ENCODE measurements around the gene MAD1L1.
"Not testable (repeated sequence)": the region's sequence is repeated elsewhere in the genome, so short reads cannot be mapped to it uniquely, and the experiment has no call there.

MAD1L1 gene

GRCh38 chr7:1987591-1988532 lies 244.9 kb downstream of the MAD1L1 start:
- no peak for DNase-seq (ENCODE audit: low spot score)

- DNase-seq (ENCODE audit: low spot score) = no peak
These were observed 245.6 kb downstream of the MAD1L1 start for GRCh38 chr7:1987084-1987535.

- no peak for DNase-seq (ENCODE audit: low spot score)
These were observed 246.2 kb downstream of the MAD1L1 start for GRCh38 chr7:1986366-1987083.

GRCh38 chr7:1985936-1986335 lies 246.8 kb downstream of the MAD1L1 start:
- DNase-seq (ENCODE audit: low spot score) = no peak

- no peak for DNase-seq (ENCODE audit: low spot score)
These were observed 247.7 kb downstream of the MAD1L1 start for GRCh38 chr7:1985042-1985441.

DNA sequence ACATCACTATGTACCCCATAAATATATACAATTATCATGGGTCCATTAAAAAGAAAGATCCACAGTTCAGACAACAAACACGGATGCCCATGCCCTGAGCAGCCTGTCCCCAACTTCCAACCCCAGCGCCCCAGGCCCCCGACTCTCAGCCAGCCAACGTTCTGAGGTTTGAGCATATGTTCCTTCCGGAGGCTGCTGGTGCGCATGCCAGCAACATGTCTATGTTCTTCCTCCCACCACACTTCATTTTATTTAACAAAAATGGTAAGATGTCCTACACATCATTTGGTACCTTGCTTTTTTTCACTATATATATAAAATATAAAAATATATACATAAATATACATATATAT lies 250.9 kb downstream of the MAD1L1 start:
- no peak for DNase-seq (ENCODE audit: low spot score)

DNA sequence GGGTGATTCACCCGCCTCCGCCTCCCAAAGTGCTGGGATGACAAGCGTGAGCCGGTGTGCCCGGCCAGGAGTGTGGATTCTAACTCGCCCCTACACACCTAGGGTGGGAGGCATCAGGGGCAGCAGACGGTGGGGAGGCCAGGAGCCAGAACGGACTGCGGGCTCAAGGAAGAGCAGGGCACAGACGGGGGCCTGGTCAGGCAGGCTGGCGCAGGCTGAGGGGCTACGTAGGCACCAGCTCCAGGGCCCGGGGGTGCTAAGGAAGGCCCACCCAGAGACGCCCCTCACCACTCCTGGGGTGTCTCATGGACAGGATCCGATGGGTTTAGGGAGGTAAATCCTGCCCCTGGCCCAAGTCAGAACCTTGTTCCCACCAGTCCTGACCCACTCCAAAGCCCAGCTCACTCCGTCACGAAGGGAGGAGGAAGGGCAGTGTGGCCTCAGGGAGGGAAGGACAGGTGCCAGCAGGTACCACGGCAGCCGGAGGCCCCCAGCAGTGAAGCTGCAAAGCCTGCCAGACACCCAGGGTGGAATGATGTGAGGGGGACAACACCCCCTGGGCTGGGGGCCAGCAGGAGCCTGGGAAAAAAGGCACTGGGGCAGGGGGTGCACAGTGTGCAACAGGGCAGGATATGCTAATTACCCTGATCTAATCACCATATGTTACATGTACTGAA lies 251.4 kb downstream of the MAD1L1 start:
- DNase-seq (ENCODE audit: low spot score) = no peak

DNA sequence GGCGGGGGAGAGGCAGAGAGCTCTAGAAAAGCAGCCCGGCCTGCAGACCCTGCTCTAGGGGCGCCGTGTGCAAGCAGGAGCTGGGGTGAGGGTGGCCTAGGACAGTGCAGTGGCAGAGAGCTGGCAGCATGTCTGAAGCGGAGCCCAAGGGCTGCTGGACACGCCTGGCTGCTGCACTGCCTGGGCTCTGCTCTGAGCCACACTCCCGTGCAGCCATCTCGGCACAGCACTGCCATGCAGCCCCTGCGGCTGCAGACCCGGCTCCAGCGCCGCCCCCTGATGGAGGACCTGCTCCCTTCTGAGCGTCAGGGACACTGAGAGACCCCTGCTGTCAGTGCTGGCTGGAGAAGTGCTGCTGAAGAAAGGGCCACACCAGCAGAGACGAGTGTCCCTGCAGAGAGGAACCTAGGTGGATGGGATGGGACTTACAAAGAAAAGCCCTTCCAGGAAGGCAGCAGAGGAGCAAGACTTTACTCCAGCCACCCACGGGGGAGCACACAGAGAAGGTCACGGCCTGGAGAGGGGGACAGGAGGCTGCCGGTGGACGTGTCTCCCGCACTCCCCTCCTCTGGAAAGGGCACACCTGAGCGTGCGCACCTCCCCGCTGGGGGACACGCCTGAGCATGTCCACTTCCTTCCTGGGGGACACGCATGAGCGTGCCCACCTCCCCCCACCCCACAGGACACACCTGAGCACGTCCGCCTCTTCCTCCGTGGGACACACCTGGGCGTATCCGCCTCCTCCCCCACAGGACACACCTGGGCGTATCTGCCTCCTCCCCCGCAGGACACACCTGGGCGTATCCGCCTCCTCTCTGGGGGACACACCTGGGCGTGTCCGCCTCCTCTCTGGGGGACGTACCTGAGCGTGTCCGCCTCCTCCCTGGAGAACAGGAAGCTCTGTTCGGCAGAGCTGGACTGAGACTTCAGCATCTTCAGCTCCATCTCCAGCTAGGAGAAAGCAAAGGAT lies 252.9 kb downstream of the MAD1L1 start:
- DNase-seq (ENCODE audit: low spot score) = no peak

GRCh38 chr7:1978656-1979590 lies 253.8 kb downstream of the MAD1L1 start:
- DNase-seq (ENCODE audit: low spot score) = no peak

DNA sequence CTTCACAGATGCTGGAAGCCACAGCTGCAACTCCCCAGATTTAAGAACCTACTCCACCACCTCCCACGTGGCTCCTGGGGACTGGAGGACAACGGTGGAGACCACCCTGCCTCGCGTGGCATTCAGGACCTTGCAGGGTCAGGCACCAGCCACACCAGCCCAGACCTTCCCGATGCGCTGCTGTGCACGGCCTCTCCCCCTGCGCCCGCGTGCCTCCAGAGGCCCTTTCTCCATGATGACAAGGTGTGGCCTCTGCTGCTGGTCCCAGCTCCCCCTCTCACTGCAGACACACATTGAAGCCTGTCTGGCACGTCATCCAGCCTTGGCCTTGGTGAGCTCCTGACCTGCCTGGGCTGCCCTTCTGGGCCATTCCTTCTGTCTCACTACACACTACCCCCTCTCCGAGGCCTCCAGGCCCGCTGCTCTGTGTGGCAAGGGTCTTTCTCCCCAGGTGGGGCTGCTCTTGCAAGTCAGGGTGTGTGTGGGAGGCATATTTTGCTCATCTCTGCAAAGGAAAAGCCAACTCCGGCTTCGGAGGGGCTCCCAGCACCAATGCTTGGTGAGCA lies 254.8 kb downstream of the MAD1L1 start:
- no peak for DNase-seq (ENCODE audit: low spot score)

DNA sequence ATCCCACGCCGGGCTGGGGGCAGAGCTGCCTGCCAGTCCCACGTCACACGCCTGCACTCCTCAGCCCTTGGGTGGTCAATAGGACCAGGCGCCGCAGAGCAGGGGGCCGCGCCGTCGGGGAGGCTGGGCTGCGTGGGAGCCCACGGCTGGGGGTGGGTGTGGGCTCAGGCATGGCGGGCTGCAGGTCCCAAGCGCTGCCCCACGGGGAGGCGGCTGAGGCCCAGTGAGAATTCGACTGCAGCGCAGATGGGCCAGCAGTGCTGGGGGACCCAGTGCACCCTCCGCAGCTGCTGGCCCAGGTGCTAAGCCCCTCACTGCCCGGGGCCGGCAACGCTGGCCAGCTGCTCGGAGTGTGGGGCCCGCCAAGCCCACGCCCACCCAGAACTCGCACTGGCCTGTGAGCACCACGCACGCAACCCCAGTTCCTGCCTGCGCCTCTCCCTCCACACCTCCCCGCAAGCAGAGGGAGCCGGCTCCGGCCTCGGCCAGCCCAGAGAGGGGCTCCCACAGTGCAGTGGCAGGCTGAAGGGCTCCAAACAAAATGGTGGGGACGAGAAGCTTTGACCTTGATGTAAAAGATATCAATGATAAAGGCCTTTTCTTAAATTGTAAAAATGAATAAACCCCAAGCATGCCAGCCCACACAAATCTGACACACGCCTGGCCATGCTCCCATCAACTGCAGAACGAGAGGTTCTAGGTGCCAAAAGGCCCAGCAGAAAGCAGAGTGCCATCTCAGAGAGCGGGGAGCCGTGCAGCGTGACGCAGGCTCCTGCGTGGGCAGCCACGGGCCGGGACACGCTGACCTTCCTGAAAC lies 255.5 kb downstream of the MAD1L1 start:
- no peak for DNase-seq (ENCODE audit: low spot score)

DNA sequence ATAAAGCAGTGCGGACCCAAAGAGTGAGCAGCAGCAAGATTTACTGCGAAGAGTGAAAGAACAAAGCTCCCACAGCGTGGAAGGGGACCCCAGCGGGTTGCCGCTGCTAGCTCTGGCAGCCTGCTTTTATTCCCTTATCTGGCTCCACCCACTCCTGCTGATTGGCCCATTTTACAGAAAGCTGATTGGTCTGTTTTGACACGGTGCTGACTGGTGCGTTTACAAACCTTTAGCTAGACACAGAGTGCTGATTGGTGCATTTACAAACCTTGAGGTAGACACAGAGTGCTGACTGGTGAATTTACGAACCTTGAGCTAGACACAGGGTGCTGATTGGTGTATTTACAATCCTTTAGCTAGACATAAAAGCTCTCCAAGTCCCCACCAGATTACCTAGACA lies 256.2 kb downstream of the MAD1L1 start:
- not testable (repeated sequence) for DNase-seq (ENCODE audit: low spot score)

GRCh38 chr7:1975581-1975980 lies 257.2 kb downstream of the MAD1L1 start:
- no peak for DNase-seq (ENCODE audit: low spot score)

- DNase-seq (ENCODE audit: low spot score) = no peak
These were observed 257.6 kb downstream of the MAD1L1 start for GRCh38 chr7:1975179-1975578.

GRCh38 chr7:1974290-1975101 lies 258.2 kb downstream of the MAD1L1 start:
- no peak for DNase-seq (ENCODE audit: low spot score)

DNA sequence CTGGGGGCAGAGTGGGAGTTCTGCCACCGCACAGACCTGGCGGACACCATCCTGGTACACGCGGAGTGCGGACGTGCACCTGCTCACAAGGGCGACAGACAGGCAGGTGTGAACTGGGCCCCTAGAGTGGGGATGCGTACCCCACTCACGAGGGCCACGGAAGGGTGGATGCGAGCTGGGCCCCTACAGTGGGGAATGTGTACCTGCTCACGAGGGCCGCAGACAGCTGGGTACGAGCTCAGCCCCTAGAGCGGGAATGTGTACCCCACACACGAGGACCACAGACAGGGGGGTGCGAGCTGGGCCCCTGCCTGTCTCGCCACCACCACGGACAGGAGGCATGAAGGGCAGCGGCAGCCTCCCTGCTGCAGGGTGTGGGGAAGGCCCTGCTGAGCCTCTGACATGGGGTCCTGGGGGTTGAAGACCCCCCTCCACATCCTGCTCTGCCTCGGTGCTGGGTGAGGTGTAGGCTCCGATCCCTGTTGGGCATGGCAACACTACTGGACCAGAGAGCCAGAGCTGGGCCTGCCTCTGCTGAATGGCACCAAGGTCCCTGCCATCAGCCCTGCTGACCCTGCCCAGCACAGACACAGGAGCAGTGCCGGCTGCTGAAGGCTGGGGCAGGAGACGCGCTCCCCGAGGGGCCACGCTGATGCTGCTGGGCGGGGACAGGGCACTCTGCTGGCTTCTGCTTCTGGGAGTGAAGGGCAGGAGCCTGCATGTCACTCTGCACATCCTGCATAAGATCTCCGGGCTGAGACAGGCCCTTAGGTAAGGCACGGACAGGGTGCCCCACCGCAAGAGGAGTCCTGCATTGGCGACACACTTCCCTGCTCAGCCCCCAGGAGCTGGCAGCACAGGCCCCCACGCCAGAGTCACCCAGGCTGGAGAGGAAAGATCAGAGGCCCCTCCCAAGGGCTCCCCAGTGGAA lies 259.2 kb downstream of the MAD1L1 start:
- no peak for DNase-seq (ENCODE audit: low spot score)

DNA sequence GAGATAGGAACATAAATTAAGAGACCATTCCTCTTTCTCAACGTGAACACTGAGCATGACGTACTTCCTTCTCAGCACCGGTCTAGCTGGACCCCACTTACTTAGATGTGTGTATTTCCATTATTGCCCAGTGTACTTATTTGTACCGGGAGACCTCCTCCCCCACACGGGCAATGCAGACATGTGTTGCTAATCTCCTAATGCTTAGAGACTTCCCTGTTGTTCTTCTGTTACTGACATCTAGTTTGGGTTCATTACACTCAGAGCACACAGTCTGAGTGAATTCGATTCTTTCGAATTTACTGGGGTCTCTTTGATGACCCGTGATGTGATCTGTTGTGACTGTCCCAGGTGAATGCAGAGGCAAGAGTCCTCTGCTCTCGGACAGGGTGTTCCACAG lies 260.0 kb downstream of the MAD1L1 start:
- no peak for DNase-seq (ENCODE audit: low spot score)
